SJCRH30 (cell line): ENCODE measurements around the gene TMCC1. TPM values are rescaled to one million over a fixed set of nuclear protein-coding genes. Genes with fewer than 3 reads are reported as not detected.

ENCODE experiments used
- DNase-seq, 2 experiments: peaks; one replicate each; pipeline ENCODE4 v3.0.0-alpha.2; 2015 to 2020
- H3K27ac ChIP-seq: fragments of 250-450 bp; sonication (Bioruptor Pico); 2 replicates; pipeline ENCODE4 v1.5.1; 2020; ENCODE audit warnings: mild to moderate bottlenecking, moderate library complexity
- H3K27me3 ChIP-seq: fragments of 250-450 bp; sonication (Bioruptor Pico); 2 replicates; pipeline ENCODE4 v1.5.1; 2020; ENCODE audit warnings: mild to moderate bottlenecking, moderate library complexity
- H3K36me3 ChIP-seq: fragments of 250-450 bp; sonication (Bioruptor Pico); 2 replicates; pipeline ENCODE4 v1.5.1; 2020; ENCODE audit warnings: mild to moderate bottlenecking, moderate library complexity
- H3K4me1 ChIP-seq: fragments of 250-450 bp; sonication (Bioruptor Pico); 2 replicates; pipeline ENCODE4 v1.5.1; 2020; ENCODE audit warnings: mild to moderate bottlenecking, moderate library complexity
- H3K4me3 ChIP-seq: fragments of 250-450 bp; sonication (Bioruptor Pico); 2 replicates; pipeline ENCODE4 v1.5.1; 2020; ENCODE audit warnings: mild to moderate bottlenecking, moderate library complexity
- H3K9me3 ChIP-seq: fragments of 250-450 bp; sonication (Bioruptor Pico); replicated peaks from 2 replicates; pipeline ENCODE4 v1.5.1; 2020; ENCODE audit warnings: mild to moderate bottlenecking, moderate library complexity
- total RNA-seq: library from RNA; depleted of rRNA; stranded (reverse); fragments of >200 nt; shearing (Covaris generic); gene quantifications from 2 replicates; pipeline ENCODE4 v1.2.3, GENCODE V29; 2014

TMCC1 gene
- total RNA-seq, 1 experiment from 2014 or later: 22.1 TPM

GRCh38 chr3:129672412-129672811 lies 221.1 kb downstream of the TMCC1 start:
- H3K4me3 ChIP-seq: no peak overlapping the region
- H3K4me1 ChIP-seq: no peaks in the 10 kb centered on the region
- no peak overlapping the region for H3K27ac ChIP-seq
- no peaks in the 10 kb centered on the region for H3K27me3 ChIP-seq
- H3K9me3 ChIP-seq: no peaks in the 10 kb centered on the region
- DNase-seq: no peak
- peaks cover 9% of the 10 kb centered on the region for H3K36me3 ChIP-seq

DNA sequence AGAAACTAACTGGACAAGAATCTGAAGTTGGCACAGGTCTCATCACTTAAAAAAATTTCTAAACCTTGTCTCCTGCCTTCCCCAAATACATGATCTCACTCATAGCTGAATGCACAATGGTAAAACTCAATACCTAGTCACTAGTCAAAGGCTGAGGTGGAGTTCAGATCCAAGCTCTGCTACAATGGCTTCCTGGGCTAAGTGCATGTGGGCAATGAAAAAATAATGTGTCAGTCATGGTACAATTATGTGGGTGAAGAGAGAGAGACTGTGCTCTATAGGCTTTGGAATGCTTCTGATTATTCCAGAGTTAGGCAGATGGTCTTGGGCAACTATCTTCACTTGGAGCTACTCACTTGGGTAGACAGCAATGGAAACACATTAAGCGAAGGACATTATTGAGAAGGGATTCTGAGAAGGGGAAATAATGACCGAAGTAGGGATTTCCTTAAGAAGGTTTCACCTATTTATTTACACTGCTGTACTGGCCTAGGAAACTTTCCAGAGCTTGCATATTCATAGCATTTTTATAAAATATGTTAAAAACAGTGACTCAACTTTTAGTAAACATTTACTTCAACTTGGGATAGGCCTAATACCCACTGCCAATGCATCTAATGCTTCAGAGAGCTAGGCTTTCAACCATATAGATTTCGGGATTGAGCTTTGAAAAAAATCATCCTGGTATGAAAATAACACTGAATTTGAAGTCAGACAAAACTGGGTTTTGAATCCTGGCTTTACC lies 228.3 kb downstream of the TMCC1 start:
- Histone ChIP-seq H3K36me3 (peaks cover 1% of the 10 kb centered on the region), H3K9me3 (no peaks in the 10 kb centered on the region), H3K4me1 (peaks cover 12% of the 10 kb centered on the region), H3K27me3 (no peaks in the 10 kb centered on the region), H3K4me3 (no peak overlapping the region), H3K27ac (no peak overlapping the region)
- DNase-seq: no peak

DNA sequence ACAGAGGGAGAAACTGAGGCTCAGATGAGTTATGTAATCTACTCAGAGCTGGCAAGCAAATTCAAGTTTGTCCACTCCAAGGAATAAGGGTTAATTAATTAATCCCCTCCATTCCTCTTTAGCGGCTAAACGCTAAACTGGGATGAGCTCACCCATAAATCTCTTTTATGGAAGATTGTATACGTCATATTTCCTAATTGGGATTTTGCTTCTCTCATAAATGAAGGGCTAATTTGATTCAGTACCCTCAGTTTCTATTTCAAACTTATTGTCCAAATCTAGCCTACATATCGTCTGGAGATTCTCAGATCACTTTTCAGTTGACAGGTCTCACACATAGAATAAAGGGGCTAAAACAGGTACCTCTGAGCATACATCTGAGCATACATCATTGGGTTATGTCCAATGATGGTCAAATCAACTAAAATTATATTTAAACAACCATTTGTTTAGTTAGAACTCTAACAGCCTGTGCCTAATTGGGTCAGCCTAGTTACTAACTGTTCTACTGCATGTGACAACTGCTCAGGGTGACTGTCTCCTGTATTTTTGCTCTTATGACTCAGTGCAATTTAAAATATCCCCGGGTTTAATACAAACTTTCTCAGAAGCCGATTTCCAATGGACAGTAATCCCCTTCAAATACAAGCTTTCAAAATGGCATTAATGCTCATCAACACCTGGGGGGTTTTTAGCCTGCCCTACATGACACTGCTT lies 229.4 kb downstream of the TMCC1 start:
- Histone ChIP-seq H3K27ac (no peak overlapping the region), H3K36me3 (no peaks in the 10 kb centered on the region), H3K9me3 (no peaks in the 10 kb centered on the region), H3K27me3 (no peaks in the 10 kb centered on the region), H3K4me3 (no peak overlapping the region), H3K4me1 (peaks cover 12% of the 10 kb centered on the region)
- no peak for DNase-seq

DNA sequence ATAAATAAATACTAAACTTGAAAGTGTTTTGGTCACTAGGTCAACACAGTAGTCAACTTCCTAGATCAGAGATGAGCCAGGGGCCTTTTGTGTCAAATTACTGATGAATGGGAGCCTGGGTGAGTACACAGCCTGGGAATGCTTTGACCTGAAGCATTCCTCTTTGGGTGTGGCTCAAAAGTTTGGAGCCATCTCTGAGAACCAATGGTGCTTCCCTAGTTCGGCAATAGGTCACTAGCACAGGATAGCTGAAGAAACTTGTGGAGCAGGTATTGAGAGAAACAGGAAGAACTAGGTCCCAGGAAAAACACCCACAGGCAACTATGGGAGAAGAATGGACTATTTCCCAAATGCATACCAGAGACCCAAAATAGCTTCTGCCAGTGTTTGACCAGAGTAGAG lies 230.5 kb downstream of the TMCC1 start:
- H3K4me3 ChIP-seq: no peak overlapping the region
- no peak overlapping the region for H3K27ac ChIP-seq
- no peaks in the 10 kb centered on the region for H3K27me3 ChIP-seq
- no peaks in the 10 kb centered on the region for H3K36me3 ChIP-seq
- no peak for DNase-seq
- no peaks in the 10 kb centered on the region for H3K9me3 ChIP-seq
- peaks cover 12% of the 10 kb centered on the region for H3K4me1 ChIP-seq

DNA sequence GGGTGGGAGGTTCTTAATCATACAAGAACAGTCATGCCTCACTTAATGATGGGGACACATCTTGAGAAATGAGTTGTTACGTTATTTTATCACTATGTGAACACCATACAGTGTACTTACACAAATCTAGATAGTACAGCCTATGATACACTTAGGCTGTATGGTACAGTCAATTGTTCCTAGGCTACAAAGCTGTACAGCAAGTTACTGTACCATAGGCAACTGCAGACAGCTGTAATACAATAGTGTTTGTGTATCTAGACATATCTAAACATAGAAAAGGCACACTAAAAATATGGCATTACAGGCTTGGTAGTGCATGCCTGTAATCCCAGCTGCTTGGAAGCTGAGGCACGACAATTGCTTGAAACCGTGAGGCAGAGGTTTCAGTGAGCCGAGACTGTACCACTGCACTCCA lies 231.3 kb downstream of the TMCC1 start:
- H3K9me3 ChIP-seq: no peaks in the 10 kb centered on the region
- H3K27me3 ChIP-seq: no peaks in the 10 kb centered on the region
- peaks cover 14% of the 10 kb centered on the region for H3K4me1 ChIP-seq
- no peaks in the 10 kb centered on the region for H3K36me3 ChIP-seq
- H3K27ac ChIP-seq: no peak overlapping the region
- DNase-seq: no peak
- H3K4me3 ChIP-seq: no peak overlapping the region

DNA sequence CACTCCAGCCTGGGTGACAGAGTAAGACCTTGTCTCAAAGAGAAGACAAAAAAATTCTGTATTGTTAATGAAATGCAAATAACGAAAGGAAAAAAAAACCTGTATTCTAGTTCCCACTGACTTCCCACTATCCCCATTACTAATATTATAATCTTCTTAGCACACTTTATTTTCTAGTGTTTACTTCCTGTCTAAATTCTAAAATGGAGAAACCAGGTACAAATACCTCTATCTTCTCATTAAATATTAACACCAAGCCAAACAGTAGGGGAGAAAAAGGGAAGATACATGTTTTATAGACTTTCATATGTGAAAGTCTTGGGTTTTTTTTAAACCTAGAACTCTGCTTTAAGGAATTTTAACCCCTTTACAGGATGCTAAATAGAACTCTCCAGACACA lies 231.7 kb downstream of the TMCC1 start:
- Histone ChIP-seq H3K4me3 (no peak overlapping the region), H3K9me3 (no peaks in the 10 kb centered on the region), H3K27ac (no peak overlapping the region), H3K4me1 (peaks cover 17% of the 10 kb centered on the region), H3K36me3 (no peaks in the 10 kb centered on the region), H3K27me3 (no peaks in the 10 kb centered on the region)
- DNase-seq: no peak

- H3K4me3 ChIP-seq: no peak overlapping the region
Observed at GRCh38 chr3:129658110-129658843, 235.2 kb downstream of the TMCC1 start.

GRCh38 chr3:129657261-129658046 lies 236.1 kb downstream of the TMCC1 start:
- peaks cover 14% of the 10 kb centered on the region; the same call in 1 of the 2 replicates for H3K36me3 ChIP-seq
- no peak overlapping the region for H3K27ac ChIP-seq
- H3K9me3 ChIP-seq: no peaks in the 10 kb centered on the region
- no peaks in the 10 kb centered on the region for H3K27me3 ChIP-seq
- H3K4me1 ChIP-seq: peaks cover 12% of the 10 kb centered on the region
- H3K4me3 ChIP-seq: no peak overlapping the region
- no peak for DNase-seq

More at GRCh38 chr3:129658110-129658843, 235.2 kb downstream of the TMCC1 start:
- H3K27ac ChIP-seq: no peak overlapping the region
- H3K36me3 ChIP-seq: peaks cover 7% of the 10 kb centered on the region; the same call in 1 of the 2 replicates
- no peak for DNase-seq
- H3K27me3 ChIP-seq: no peaks in the 10 kb centered on the region
- peaks cover 5% of the 10 kb centered on the region for H3K4me1 ChIP-seq
- no peaks in the 10 kb centered on the region for H3K9me3 ChIP-seq

GRCh38 chr3:129656659-129657247 lies 236.8 kb downstream of the TMCC1 start:
- Histone ChIP-seq H3K27me3 (no peaks in the 10 kb centered on the region), H3K4me3 (no peak overlapping the region), H3K36me3 (peaks cover 14% of the 10 kb centered on the region; the same call in 1 of the 2 replicates), H3K9me3 (no peaks in the 10 kb centered on the region), H3K4me1 (peaks cover 19% of the 10 kb centered on the region), H3K27ac (no peak overlapping the region)
- DNase-seq: no peak

- no peak overlapping the region for H3K27ac ChIP-seq
- H3K4me1 ChIP-seq: peaks cover 32% of the 10 kb centered on the region
- H3K4me3 ChIP-seq: no peak overlapping the region
- no peaks in the 10 kb centered on the region for H3K27me3 ChIP-seq
- peaks cover 14% of the 10 kb centered on the region; the same call in 1 of the 2 replicates for H3K36me3 ChIP-seq
- H3K9me3 ChIP-seq: no peaks in the 10 kb centered on the region
- no peak for DNase-seq
Observed at GRCh38 chr3:129655291-129655700, 238.2 kb downstream of the TMCC1 start.

DNA sequence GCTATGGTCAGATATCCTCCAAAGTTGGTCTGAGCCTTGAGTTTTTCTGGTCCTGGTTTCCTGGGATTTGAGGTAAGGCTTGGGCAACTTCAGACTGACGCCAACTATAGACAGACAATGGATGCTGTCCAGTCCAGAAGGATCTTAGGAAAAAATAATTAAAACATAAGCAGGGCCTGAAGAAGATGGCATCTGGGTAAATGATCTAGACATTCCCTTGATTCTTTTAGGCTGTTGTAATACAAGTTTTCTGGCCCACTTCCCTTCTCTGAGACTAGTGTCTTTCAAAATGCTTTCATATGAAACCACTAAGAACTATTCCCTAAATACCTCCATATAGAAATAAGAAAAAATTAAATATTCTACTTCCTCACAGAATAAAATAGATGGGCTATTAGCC lies 239.4 kb downstream of the TMCC1 start:
- Histone ChIP-seq H3K27me3 (no peaks in the 10 kb centered on the region), H3K4me3 (no peak overlapping the region), H3K9me3 (no peaks in the 10 kb centered on the region), H3K4me1 (peaks cover 35% of the 10 kb centered on the region), H3K27ac (no peak overlapping the region), H3K36me3 (peaks cover 14% of the 10 kb centered on the region; the same call in 1 of the 2 replicates)
- DNase-seq: no peak

- Histone ChIP-seq H3K27ac (no peak overlapping the region; the same call in 1 of the 2 replicates), H3K4me1 (peaks cover 35% of the 10 kb centered on the region), H3K27me3 (no peaks in the 10 kb centered on the region), H3K4me3 (no peak overlapping the region), H3K36me3 (peaks cover 14% of the 10 kb centered on the region; the same call in 1 of the 2 replicates), H3K9me3 (no peaks in the 10 kb centered on the region)
- no peak for DNase-seq
Observed at GRCh38 chr3:129653019-129653418, 240.5 kb downstream of the TMCC1 start.

GRCh38 chr3:129651435-129652202 lies 241.9 kb downstream of the TMCC1 start:
- H3K4me1 ChIP-seq: peaks cover 30% of the 10 kb centered on the region
- H3K4me3 ChIP-seq: no peak overlapping the region
- H3K27ac ChIP-seq: peak overlapping the region; percentile 76
- no peaks in the 10 kb centered on the region for H3K9me3 ChIP-seq
- DNase-seq: peak; percentile 95
- peaks cover 14% of the 10 kb centered on the region; the same call in 1 of the 2 replicates for H3K36me3 ChIP-seq
- no peaks in the 10 kb centered on the region for H3K27me3 ChIP-seq
